Stimulated activated CD8-positive, alpha-beta memory T cell treated with anti-CD3 and anti-CD28 coated beads, Interleukin-4, amount 100 ng/mL, for 4 hours (primary cell): ENCODE measurements around the gene KCNQ2.
"Not testable (repeated sequence)": the region's sequence is repeated elsewhere in the genome, so short reads cannot be mapped to it uniquely, and the experiment has no call there.

ENCODE experiments used
- DNase-seq, 2 donors: peaks; one replicate each; pipeline ENCODE4 v3.0.0-alpha.2; 2020; ENCODE audit warnings: low read depth in 2 of 2, low spot score in 1 of 2

Gene KCNQ2

DNA sequence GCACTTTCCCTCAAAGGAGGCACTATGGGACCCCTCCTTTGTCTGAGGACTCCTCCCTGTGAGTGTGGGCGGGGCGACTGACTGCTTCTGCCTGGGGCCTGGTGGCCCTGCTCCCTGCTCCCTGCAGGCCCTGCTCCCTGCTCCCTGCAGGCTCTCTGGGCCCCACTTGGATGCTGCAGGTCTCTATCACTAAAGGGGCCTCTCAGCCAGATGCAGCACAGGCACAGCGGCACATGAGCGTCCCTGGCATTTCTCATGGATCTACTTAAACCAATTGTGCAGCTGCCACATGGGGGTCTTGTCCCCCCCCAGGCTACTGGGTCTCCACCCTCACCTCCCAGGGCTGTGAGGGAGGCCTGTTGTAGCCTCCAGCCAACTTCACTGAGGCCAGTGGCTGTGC, 18.6 kb upstream of the KCNQ2 start:
- no peak for DNase-seq

DNA sequence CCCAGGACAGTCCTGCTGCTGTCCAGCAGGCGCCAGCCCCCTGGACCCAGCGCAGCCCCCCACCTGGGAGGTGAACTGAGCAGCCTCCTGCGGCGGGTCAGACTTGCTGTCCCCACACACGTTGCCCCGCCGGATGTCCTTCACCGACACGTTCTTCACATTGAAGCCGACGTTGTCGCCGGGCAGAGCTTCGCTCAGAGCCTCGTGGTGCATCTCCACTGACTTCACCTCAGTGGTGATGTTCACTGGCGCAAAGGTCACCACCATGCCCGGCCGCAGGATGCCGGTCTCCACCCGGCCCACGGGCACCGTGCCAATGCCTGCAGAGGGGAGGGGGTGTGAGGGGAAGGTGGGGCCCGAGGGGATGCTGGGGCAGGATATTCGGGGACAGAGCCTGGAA, 18.0 kb upstream of the KCNQ2 start:
- DNase-seq = no peak

DNA sequence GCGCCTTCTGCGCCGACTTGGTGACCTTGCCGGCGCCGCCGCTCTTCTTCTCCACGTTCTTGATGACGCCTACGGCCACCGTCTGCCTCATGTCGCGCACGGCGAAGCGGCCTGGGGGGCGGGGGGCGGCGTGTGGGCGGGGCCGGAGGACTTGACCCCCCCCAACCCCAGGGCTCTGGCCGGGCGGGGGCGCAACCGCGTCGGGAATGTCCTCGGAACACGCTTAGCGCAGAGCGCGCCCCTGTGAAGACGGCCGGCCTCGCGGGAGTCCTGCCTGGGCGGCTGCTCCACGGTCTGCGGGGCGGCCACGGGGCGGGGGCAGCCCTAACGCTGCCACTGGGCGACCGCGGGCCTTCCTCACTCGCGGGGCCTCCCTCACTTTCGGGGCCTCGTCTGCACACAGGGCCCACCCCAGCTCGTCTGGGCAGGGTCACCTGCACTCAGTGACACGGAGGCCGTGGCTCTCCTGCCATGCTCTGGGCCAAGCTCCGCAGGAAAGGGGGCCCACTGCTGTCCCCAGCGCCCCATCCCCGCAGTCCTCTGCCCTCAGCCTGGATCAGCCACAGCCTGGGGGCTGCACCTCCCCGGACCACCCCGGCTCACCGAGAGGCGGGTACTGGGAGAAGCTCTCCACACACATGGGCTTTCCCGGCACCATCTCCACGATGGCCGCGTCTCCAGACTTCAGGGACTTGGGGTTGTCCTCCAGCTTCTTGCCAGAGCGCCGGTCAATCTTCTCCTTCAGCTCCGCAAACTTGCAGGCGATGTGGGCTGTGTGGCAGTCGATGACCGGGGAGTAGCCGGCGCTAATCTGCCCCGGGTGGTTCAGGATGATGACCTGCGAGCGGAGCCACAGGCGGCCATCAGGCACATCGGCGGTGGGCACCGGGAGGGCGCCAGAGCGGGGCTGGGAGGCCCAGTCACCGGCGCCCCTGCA, 16.1 kb upstream of the KCNQ2 start:
- DNase-seq = no peak

DNA sequence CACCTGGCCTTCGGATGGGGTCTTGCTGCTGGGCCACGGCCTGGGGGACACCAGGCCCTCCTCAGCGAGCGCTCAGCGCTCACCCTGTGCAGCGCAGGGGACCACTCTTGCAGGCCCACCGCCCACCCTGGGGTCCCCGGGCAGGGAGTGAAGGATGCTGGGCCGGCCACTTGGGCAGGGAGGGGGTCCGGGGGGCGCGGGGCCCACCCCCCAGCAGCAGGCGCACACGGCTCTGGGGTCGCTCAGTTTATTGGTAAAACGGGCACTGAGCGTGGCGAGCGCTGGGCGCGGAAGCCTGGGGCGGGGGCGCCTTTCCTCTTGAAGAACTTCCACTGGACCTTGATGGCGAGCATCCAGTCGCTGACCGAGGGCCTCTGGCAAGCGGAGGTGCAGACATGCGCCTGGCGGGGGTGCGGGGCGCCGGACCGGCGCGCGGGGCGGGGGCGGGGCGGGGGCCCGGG, 15.4 kb upstream of the KCNQ2 start:
- no peak for DNase-seq

DNA sequence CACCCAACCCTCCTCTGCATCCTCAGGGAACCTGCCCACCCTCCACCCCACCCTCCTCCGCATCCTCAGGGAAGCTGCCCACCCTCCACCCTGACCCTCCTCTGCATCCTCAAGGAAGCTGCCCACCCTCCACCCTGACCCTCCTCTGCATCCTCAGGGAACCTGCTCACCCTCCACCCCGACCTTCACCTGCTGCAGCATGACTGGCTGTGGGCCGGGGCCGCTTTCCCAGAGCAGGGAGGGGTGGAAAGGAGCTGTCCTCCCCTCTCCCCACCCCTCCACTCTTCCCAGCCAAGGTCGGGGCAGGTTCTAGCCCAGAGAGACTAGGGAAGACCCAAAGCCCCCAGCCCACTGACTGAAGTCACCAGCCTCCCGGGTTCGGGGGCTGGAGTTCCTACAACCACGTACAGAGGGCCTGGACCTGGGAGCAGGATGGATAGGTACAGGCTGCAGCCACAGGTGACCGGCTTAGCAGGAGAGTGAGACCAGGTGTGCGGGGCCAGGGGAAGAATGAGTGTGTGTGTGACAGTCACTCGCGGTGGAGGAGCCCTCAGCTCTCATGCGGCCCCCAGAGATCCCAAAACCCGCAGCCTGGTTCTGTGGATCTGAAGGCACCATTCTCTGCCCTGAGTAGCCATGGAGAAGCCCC, 14.8 kb upstream of the KCNQ2 start:
- DNase-seq = no peak

DNA sequence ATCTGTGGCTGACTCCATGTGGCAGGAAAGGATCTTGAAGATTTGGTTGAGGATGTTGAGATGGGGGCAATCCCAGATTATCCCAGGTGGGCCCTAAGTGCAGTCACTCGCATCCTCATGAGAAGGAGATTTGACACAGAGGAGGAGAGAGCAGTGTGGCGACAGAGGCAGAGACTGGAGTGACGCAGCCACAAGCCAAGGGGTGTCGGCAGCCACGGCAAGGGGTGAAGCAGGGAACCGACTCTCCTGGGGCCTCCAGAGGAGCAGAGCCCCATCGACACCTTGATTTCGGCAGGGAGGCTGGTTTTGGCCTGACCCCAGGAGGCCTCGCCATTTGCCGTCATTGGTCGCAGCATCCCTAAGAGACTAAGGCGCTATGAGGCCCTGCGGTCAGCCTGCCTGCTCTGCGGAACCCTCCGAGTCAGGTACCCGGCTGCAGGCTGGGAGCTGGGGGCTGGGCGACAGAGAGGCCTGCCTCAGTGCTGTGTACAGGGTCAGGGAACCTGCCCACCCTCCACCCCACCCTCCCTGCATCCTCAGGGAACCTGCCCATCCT, 13.9 kb upstream of the KCNQ2 start:
- DNase-seq = no peak

DNA sequence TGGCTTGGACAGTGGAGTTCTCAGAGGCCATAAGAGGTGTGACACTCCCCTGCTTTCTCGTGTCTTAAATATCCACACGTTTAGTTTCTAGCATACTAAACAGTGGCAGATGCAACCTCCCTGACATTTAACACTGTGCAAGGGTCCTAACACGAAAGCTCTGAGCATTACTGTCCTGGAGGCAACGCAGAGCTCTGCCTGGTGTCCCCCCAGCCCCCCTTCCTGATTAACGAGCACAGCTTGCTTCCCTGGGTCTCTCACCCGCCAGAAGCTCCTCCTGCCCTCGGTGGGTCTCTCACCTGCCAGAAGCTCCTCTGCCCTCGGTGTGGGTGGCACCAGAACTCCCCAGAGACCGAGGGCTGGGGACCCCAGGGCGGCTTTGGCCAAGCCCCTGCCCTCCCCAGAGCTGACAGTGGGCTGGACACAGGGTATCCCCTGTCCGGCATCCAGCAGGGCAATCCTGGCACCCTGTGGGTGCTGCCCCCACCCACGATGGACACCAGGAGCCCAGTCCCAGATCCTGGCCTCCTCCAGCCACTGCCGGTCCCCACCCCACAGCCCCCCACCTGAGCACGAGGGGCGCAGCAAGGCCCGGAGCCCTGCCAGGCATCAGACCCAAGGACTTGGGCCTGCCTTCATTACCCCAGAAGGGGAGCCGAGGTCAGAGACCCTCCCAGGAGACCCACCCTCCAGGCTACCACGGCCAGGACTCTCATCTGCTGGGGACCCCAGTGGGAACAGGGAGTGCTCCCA, 12.4 kb upstream of the KCNQ2 start:
- no peak for DNase-seq

DNA sequence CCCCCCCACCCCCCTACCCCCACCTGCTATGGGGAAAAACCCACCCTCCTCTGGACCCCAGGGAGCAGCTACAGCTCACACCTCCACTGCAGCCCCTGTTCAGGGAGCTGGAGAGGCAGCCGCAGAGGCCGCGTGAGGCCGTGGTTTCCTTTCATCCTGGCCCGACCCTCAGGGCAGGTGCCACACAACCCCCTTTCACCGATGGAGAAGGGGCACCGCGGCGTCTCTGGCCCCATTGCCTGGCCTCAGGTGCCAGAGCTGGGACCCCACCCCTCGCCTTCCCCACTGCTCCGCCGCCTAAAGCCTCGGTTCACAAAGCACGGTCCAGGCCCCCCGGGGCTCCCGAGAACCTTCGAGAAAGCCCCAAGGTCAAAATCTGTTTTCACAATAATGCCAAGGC, 11.8 kb upstream of the KCNQ2 start:
- DNase-seq = no peak

DNA sequence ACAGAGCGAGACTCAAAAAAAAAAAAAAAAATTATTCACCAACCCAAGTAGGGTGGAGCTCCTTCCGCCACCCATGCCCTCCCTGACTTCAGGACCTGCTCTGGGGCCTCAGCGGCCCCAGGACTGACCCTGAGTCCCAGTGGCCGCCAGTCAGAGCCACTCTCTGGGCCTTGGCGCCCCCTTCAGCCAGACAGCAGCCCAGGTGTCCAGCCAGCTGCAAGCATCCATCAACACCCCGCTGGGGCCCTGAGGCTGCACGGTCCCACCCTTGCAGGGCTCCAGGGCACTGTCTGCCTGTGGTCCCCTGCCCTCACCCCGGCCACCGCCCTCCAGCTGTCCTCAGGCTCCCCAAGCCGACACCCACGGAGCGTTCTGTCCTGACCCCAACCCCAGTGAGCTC, 11.4 kb upstream of the KCNQ2 start:
- DNase-seq = no peak

DNA sequence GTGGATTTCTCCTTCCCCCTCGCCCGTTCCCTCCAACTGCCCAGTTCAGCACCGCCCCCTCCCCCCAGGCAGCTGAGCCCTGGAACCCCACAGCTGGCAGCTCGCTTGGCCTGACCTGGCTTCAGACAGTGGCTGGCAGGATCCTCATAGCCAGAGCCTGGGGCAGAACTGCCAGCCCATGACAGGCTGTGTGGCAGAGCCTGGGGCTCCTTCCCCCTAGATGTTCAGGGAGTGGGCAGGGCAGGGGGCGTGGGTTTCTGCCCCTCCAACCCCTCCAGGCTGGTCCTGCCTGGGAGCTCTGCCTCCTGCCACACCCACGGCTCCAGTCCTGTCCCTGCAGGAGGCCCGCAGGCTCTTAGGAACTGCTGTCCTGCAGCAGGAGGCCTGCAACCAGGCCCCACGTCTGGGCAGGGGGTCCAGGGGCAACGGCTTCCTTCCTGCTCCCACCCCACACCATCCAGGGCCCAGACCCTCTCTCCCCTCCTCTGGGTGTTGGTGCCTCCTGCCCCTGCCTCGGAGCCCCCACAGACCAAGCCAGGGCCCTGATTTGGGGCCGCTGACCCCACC, 9.6 kb upstream of the KCNQ2 start:
- DNase-seq = no peak

DNA sequence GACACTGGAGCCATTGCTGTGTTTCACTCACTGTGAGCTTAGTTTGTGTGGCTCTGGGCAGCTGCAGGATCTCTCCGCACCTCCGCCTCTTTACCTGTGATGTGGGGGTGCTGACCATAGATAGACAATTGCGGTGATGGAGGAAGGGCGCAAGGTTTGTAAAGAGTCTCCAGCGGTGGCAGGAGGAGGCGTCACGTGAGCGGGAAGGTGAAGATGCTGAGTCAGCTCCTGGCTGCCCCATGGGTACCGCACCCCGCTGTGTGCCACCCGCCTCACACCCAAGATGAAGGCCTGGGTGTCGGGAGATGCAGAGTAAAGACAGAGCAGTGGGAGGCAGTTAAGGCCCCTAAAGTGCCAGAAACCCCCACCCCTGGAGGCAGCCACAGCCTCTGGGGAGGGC, 9.0 kb upstream of the KCNQ2 start:
- DNase-seq = no peak

DNA sequence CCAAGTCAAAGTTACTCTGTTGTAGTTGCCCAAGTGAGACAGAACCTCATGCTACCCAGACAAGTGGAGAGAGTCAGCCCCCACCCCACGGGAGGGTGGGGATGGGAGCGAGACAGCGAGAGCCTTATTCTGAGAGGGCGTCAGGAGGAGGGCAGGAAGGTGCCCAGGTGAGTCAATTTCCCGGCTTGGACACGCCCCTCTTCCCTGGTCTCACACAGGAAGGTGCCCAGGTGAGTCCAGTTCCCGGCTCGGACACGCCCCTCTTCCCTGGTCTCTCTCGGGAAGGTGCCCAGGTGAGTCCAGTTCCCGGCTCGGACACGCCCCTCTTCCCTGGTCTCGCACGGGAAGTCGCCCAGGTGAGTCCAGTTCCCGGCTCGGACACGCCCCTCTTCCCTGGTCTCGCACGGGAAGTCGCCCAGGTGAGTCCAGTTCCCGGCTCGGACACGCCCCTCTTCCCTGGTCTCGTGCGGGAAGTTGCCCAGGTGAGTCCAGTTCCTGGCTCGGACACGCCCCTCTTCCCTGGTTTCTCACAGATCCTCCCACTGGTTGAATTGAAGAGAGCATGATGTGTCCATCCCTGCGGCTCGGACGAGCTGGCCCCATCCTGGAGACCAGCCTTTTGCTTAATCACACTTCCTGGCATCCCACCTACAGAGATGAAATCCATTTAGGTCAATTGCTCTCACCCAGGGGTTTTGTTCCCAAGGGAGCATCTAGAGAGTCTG, 7.4 kb upstream of the KCNQ2 start:
- DNase-seq = not testable (repeated sequence)

DNA sequence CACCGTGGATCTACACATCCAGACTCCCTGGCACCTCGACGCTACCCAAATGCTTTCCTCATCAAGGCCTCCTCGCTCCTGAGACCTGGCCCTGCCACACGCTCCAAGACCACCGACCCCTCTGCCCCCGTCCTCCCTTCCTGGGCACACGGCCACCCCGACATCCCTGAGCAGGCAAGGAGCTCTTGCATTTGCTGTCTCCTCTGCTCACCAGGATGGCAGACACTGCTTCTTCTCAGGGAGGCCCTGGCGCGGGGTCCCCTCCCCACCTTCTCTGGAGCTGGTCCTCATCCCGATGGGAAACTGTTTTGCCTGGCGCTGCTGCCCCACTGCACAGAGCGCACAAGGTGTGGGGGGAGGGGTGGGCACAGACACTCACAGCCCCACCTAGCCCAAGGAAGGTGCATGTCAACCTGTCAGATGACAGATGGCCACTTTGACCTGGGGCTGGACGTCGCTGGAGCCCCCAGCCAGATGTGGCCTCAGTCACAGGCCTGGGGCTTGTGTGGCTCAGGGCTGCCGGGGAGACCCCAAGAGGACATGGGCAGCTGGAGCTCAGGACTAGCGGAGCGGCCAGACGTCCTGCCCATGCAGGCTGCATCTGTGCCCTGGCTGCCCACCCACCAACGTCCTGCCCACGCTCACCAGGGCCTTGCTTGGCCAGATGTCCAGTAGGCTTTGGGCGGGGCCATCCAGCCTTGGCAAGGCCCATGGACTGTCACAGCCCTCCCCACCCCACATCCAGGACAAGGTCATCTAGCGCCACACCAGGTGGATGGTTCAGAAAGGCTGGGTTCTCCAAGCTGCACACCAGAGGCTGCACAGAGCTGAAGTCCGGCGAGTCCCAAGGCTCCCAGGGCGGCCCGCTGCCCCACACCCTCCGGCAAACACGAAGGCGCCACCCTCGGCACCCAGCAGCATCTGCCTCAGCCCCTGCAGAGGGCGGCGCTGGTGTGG, 6.2 kb upstream of the KCNQ2 start:
- DNase-seq = no peak

DNA sequence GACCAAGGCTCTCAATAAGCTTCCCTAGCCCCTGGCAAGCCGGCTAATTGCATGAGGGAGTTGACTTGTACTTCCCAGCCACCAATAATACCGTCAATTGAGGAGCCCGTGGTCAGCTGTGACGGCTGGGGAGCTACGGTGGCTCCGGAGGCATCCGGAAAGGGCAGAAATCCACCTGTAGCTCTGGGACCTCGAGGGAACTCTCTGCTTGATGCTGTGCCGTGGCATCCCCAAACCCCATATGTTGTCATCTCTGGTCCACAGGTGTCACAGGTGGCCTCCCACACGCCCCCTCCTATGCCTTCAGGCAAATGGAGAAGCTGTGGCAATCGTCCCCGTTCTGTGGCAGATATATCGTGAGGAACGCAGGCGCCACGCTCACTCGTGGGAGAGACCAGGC, 5.5 kb upstream of the KCNQ2 start:
- DNase-seq = no peak

DNA sequence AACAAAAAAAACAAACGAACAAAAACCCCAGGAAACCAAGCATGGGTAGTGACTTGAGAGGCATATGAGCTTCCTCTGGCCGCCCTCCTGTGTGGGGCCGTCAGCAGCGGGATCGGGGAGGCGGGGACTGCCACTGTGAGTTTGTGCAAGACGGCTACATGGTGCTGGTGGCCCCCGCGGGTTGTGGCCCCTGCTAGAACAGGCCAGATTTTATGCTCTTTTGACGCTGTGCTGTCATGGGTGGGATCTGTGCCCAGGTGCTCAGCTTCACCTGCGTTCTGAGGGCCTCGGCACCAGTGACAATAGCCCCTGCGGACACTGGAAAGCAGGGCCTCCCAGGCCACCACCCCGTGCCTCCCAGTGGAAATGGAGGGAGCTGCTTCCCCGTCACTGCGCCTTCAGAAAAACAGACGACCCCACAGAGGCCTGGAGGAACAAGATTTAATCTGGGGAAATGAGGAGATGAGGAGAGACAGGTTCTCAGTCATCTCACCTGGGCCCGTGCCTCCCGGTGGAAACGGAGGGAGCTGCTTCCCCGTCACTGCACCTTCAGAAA, 4.7 kb upstream of the KCNQ2 start:
- DNase-seq = no peak

DNA sequence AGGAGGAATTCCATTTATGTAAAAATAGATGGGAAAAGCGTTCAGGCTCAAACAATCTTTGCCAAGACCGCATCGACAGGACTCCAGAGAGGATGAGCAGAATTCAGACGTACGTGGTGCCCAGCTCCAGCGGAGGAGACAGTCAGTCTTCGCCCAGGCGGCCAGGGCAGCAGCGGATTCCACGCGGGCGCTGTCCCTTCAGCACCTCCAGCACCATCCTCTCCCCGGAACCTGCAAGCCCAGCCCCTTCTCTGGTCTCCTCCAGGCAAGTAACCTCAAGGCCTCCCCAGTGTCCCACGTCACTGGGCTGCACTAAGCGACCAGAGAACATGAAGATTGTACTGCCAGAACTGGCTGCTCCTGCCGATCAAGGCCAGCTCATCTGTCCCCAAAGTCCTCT, 2.8 kb upstream of the KCNQ2 start:
- DNase-seq = no peak

DNA sequence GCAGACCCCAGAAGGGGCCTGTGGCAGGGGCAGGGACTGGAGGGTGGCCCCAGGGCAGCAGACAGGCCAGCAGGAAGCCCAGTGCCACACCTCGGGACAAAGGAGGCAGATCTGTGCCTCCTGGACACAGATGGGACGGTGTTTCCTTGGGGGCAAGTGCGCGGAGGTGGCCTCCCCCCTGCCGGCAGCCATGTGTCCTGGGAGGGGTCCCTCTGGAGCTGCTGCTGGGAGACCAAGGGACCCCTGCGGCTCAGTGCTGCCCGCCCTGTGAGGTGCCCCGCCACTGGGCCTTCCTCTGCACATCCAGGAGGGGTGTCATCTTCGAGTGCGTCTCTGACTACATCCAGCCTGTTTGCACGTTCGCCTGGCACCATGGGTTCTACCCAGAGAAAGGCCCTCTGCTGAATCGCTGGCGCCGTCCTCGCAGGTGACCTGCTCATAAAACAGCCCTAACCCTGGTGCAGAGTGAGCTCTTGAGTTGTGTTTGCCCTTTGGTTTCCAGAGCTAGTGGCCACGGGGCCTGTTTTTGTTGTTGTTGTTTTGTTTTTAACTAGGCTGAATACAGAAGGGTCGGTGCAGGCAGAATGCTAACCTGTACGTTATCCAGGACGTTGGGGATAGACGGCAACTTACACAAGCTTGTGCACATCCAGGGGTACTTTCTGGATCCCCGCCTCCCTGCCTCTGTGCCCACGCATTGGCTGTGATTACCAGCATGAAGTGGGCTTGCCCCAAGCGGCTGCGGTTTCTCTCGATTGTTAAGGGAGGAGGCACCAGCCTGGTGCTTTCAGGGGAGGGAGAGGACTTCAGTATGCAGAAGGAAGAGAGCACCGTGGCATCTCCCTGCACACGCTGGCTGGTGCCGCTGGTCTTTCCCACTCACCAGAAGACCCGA, 1.3 kb upstream of the KCNQ2 start:
- no peak for DNase-seq

DNA sequence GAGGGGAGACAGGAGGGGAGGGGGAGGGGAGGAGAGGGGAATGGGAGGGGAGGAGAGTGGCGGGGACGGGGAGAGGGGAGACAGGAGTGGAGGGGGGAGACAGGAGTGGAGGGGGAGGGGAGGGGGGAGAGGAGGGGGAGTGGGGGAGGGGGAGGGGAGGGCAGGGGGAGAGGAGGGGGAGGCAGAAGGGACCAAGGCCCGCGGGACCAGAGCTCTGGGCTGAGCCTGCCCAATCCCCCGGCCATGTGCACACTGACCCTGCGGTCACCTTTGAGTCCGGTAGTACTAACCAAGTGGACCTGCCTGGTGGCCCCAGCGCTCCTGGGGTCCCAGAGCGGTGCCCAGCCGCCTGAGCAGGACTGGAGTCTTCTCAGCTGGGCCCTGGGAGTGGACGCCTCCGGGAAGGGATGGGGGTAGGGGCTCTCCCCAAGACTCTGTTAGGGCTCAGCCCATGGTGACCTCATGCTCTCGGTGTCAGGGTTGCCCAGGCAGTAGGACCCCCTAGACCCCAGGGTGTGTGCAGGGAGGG, 471 bp upstream of the KCNQ2 start:
- DNase-seq = no peak
